HepG2 (cell line): Measurements from ENCODE around the gene CPNE4. TPM values are rescaled to one million over a fixed set of nuclear protein-coding genes. Genes with fewer than 3 reads are reported as not detected.
A peak's percentile ranks its signal among the peaks of the same experiment; 100 is the strongest.

ENCODE experiments used
- DZIP1 ChIP-seq: sonication (generic); formaldehyde crosslinking; IDR thresholded peaks from 2 replicates; pipeline ENCODE4 v1.5.0; 2020; ENCODE audit warnings: mild to moderate bottlenecking, missing genetic modification reagents
- GPN1 ChIP-seq: sonication (generic); formaldehyde crosslinking; IDR thresholded peaks from 2 replicates; pipeline ENCODE4 v1.5.1; 2020; ENCODE audit warnings: missing genetic modification reagents, borderline replicate concordance
- HBP1 ChIP-seq: IDR thresholded peaks from 2 replicates; pipeline ENCODE4 v1.6.1; 2016; ENCODE audit warnings: low read depth, control low read depth
- PHF5A ChIP-seq: IDR thresholded peaks from one replicate; pipeline ENCODE4 v1.6.1; 2018; ENCODE audit warnings: low read depth, missing genetic modification reagents; ENCODE audit not compliant: unreplicated experiment
- PRDM15 ChIP-seq: sonication (generic); formaldehyde crosslinking; IDR thresholded peaks from 2 replicates; pipeline ENCODE4 v1.4.0; 2020; ENCODE audit warnings: missing genetic modification reagents
- RCOR2 ChIP-seq: IDR thresholded peaks from 2 replicates; pipeline ENCODE4 v1.6.1; 2016; ENCODE audit warnings: missing biosample characterization, missing genetic modification reagents
- RERE ChIP-seq: IDR thresholded peaks from 2 replicates; pipeline ENCODE4 v1.6.1; 2016; ENCODE audit warnings: low read depth, missing genetic modification reagents, missing compliant biosample characterization
- RFX5 ChIP-seq: IDR thresholded peaks from 2 replicates; pipeline ENCODE4 v1.6.1; 2011; ENCODE audit warnings: low read depth, low read length, improper control_type of control experiment
- SCMH1 ChIP-seq: sonication (generic); formaldehyde crosslinking; IDR thresholded peaks from 2 replicates; pipeline ENCODE4 v1.9.0; 2021; ENCODE audit warnings: missing genetic modification reagents, mild to moderate bottlenecking, borderline replicate concordance
- SKI ChIP-seq: fragments of 450-650 bp; IDR thresholded peaks from one replicate; pipeline ENCODE4 v1.6.1; 2018; ENCODE audit warnings: mild to moderate bottlenecking; ENCODE audit not compliant: partially characterized antibody
- ZBTB1 ChIP-seq: sonication (generic); formaldehyde crosslinking; IDR thresholded peaks from 2 replicates; pipeline ENCODE4 v1.4.0; 2020; ENCODE audit warnings: missing genetic modification reagents, borderline replicate concordance
- ZNF710 ChIP-seq: sonication (generic); formaldehyde crosslinking; IDR thresholded peaks from 2 replicates; pipeline ENCODE4 v1.5.0; 2020; ENCODE audit warnings: mild to moderate bottlenecking, missing genetic modification reagents, borderline replicate concordance
- polyA plus RNA-seq, 8 experiments: library from polyadenylated mRNA; depleted of rRNA in 3 of 8; stranded (reverse) in 7 of 8; unstranded in 1 of 8; fragments of >200 nt; fragmentation: Illumina TruSeq in 4 of 8; extraction: Trizol in 4 of 8; gene quantifications; 2 replicates each; pipeline versions ENCODE4 v1.2.1 to v1.2.3, GENCODE V29; 2011 to 2016; ENCODE audit warnings: low read depth in 4 of 8, missing spikeins in 1 of 8, mixed read lengths in 1 of 8; ENCODE audit not compliant: insufficient read depth in 1 of 8
- total RNA-seq, 5 experiments: library from RNA; depleted of rRNA; stranded (reverse); fragments of >200 nt; fragmentation: Illumina TruSeq; extraction: Trizol; gene quantifications; 2 replicates each; pipeline ENCODE4 v1.2.3, GENCODE V29; 2016; ENCODE audit warnings: low read depth in 1 of 5

CPNE4 gene
- total and polyA plus RNA-seq, 2 of the 13 experiments (the other 11 are each of a cell fraction or from before 2014, with no cell fraction given) = not detected

- TF ChIP-seq PRDM15 (CRISPR knock-in tag) (peak; percentile 87), ZNF710 (CRISPR knock-in tag) (peak; percentile 82; the same call in 1 of the 2 replicates), GPN1 (0 out of 2 replicates have a peak, but pooled peaks have one; percentile 73), SKI (peak; percentile 43), RERE (CRISPR knock-in tag) (peak; percentile 36; the same call in 1 of the 2 replicates), SCMH1 (CRISPR knock-in tag) (no peak), DZIP1 (CRISPR knock-in tag) (peak; percentile 93; the same call in 1 of the 2 replicates), RFX5 (no peak), RCOR2 (CRISPR knock-in tag) (no peak), HBP1 (CRISPR knock-in tag) (no peak; the same call in 1 of the 2 replicates), PHF5A (peak; percentile 38), ZBTB1 (no peak)
Observed at GRCh38 chr3:131502530-131503319, 532.1 kb downstream of the CPNE4 start, which contains the start of gene MRPL3 (continued).
